ENCODE results near the gene THPO. TPM values are rescaled to one million over a fixed set of nuclear protein-coding genes. Genes with fewer than 3 reads are reported as not detected.

Gene THPO
- polyA plus RNA-seq, 1 donor: 2.5 TPM

- DNase-seq: no peak
Observed at GRCh38 chr3:184328516-184328915, 49.5 kb downstream of the THPO start.

GRCh38 chr3:184327171-184327570, 50.8 kb downstream of the THPO start:
- DNase-seq: no peak

GRCh38 chr3:184325715-184326369, 52.2 kb downstream of the THPO start:
- DNase-seq: no peak

- no peak for DNase-seq
Observed at GRCh38 chr3:184325269-184325668, 52.7 kb downstream of the THPO start.

DNA sequence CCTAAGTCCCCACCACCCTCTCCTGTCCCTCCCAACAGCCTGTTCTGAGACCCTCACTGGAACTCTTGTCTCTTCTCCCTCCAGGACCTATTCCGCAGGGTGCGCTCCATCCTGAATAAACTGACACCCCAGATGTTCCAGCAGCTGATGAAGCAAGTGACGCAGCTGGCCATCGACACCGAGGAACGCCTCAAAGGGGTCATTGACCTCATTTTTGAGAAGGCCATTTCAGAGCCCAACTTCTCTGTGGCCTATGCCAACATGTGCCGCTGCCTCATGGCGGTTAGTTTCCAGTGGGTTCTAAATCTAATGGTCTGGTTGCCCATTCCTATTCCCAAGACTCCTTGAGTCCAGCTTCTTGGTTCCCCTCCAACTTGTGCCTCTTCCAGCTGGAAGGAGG, 54.3 kb downstream of the THPO start:
- no peak for DNase-seq

DNA sequence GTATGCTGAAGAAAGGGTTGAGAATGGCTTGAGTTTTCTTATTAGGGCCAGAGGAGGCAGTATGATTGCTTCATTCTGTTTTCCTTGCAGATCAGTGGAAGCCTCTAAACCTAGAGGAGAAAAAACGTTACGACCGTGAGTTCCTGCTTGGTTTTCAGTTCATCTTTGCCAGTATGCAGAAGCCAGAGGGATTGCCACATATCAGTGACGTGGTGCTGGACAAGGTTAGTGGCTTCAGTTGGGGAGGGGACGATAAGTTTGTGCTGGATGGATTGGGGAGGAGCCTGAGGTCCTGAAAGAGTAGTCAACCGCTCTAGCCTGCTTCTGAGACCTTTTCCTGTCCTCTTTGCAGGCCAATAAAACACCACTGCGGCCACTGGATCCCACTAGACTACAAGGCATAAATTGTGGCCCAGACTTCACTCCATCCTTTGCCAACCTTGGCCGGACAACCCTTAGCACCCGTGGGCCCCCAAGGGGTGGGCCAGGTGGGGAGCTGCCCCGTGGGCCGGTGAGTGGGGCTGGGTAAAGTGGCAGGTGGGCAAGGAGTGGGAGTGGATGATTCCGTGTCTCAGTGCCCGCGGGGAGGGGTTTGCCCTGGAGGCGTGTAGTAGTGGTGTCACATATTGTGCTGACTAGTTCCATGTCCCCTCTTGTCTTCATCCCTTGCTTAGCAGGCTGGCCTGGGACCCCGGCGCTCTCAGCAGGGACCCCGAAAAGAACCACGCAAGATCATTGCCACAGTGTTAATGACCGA, 55.1 kb downstream of the THPO start:
- DNase-seq: no peak

Other genes starting within 250 kb of the THPO start
- gene EIF2B5, start 242.8 kb downstream of the THPO start, polyA plus RNA-seq (ENCODE audit: insufficient read length): 41.3 TPM
- 97.4 TPM for gene DVL3, start 222.8 kb downstream of the THPO start, polyA plus RNA-seq (ENCODE audit: insufficient read length)
- gene AP2M1, start 203.4 kb downstream of the THPO start, polyA plus RNA-seq (ENCODE audit: insufficient read length): 175 TPM
- 51.5 TPM for gene ABCF3, start 192.0 kb downstream of the THPO start, polyA plus RNA-seq (ENCODE audit: insufficient read length)
- 0.63 TPM for gene VWA5B2, start 148.6 kb downstream of the THPO start, polyA plus RNA-seq (ENCODE audit: insufficient read length)
- gene ALG3, start 129.2 kb downstream of the THPO start, polyA plus RNA-seq (ENCODE audit: insufficient read length): 25.5 TPM
- 1.0 TPM for gene EEF1AKMT4, start 128.5 kb downstream of the THPO start, polyA plus RNA-seq (ENCODE audit: insufficient read length)
- not detected for gene CAMK2N2, start 116.7 kb downstream of the THPO start, polyA plus RNA-seq (ENCODE audit: insufficient read length)
- not detected for gene ECE2, start 102.2 kb downstream of the THPO start, polyA plus RNA-seq (ENCODE audit: insufficient read length)
- gene PSMD2, start 79.0 kb downstream of the THPO start, polyA plus RNA-seq (ENCODE audit: insufficient read length): 169 TPM
- 197 TPM for gene EIF4G1, start 63.6 kb downstream of the THPO start, polyA plus RNA-seq (ENCODE audit: insufficient read length)
- 9.7 TPM for gene FAM131A, start 40.6 kb downstream of the THPO start, polyA plus RNA-seq (ENCODE audit: insufficient read length)
- 4.8 TPM for gene CLCN2, start 16.6 kb downstream of the THPO start, polyA plus RNA-seq (ENCODE audit: insufficient read length)
- 42.2 TPM for gene POLR2H, start 16.5 kb downstream of the THPO start, polyA plus RNA-seq (ENCODE audit: insufficient read length)
- 18.7 TPM for gene CHRD, start 1.8 kb upstream of the THPO start, polyA plus RNA-seq (ENCODE audit: insufficient read length)
- 42.4 TPM for gene EPHB3, start 183.6 kb upstream of the THPO start, polyA plus RNA-seq (ENCODE audit: insufficient read length)

Measured in hindlimb muscle (tissue), 1 donor.